GM15510 (cell line): ENCODE measurements around the gene MYB.

Experiments used
- POLR2A ChIP-seq: IDR thresholded peaks from 3 replicates; pipeline ENCODE4 v1.6.1; 2011; ENCODE audit warnings: borderline replicate concordance; ENCODE audit not compliant: insufficient read length; ENCODE audit errors: extremely low read depth

The MYB gene

GRCh38 chr6:135161411-135162395, 19.4 kb upstream of the MYB start:
- no peak for TF ChIP-seq POLR2A

- no peak for TF ChIP-seq POLR2A
These were observed 18.2 kb upstream of the MYB start for GRCh38 chr6:135162678-135163439.

GRCh38 chr6:135163440-135163738, 17.7 kb upstream of the MYB start:
- TF ChIP-seq POLR2A: no peak

DNA sequence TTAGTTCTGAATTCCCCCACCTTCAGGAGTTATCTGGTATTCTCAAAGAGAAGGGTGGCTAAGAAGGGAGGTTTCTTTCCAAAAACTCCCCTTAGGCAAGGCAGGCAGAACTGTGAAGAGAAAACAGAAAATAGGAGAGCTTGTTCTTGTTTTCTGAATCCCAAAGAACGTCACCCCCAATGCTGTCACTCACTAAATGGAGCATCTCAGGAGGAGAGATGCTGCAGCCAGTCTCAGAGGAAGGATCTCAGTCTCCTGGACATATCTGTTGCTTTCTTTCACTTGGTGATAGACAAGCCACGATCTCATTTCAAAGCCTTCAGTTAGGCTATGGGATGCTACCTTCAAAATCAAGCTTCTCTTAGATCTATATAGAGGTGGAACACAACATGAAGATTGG, 16.1 kb upstream of the MYB start:
- TF ChIP-seq POLR2A: no peak

DNA sequence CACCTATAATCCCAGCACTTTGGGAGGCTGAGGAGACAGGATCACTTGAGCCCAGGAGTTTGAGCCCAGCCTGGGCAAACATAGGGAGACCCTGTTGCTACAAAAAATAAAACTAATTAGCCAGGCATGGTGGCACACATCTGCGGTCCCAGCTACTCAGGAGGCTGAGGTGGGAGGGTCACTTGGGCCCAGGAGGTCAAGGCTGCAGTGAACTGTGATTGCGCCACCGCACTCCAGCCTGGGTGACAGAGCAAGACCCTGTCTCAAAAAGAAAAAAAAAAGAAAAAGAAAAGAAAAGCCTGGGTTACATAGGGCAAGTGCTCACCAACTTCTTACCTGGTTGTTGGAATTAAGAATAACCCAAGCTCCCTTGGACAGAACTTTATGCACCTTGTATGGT, 14.6 kb upstream of the MYB start:
- TF ChIP-seq POLR2A: no peak

DNA sequence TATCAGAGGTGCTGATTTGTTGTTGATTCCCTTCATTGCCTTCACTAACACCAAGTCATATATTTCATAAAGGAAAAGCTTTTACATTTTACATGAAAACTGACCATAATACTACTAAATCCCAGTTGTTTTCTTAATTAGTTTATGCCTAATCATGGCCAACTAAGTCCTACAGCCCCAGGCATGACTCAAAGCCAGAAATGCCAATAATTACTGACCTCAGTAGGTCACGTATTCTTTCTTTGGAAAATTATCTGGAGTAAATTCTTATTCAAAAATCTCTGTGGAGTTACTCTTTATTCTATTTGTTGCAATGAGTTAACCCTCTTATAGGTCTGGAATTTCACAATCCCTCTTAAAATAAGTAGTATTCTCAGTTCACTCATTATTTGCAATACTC, 13.5 kb upstream of the MYB start:
- TF ChIP-seq POLR2A: no peak

DNA sequence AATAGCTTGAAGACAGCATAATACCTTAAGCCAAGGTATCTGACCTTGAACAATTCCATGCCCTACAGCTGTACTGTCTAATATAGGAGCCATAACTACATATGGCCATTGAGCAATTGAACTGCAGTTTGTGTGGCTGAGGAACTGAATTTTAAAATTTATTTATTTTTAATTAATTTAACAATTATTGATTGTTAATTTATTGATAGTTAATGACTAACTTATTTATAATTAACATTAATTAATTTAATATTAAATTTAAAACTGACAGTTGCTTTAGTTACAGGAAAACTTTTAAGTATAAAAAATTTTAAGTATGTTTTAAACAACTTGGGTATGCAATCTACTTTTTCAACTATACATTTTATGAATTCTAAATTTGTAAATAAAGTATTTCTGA, 12.3 kb upstream of the MYB start:
- no peak for TF ChIP-seq POLR2A

- no peak for TF ChIP-seq POLR2A
These were observed 10.9 kb upstream of the MYB start for GRCh38 chr6:135170238-135170637.

- no peak for TF ChIP-seq POLR2A
These were observed 10.3 kb upstream of the MYB start for GRCh38 chr6:135170849-135171248.

DNA sequence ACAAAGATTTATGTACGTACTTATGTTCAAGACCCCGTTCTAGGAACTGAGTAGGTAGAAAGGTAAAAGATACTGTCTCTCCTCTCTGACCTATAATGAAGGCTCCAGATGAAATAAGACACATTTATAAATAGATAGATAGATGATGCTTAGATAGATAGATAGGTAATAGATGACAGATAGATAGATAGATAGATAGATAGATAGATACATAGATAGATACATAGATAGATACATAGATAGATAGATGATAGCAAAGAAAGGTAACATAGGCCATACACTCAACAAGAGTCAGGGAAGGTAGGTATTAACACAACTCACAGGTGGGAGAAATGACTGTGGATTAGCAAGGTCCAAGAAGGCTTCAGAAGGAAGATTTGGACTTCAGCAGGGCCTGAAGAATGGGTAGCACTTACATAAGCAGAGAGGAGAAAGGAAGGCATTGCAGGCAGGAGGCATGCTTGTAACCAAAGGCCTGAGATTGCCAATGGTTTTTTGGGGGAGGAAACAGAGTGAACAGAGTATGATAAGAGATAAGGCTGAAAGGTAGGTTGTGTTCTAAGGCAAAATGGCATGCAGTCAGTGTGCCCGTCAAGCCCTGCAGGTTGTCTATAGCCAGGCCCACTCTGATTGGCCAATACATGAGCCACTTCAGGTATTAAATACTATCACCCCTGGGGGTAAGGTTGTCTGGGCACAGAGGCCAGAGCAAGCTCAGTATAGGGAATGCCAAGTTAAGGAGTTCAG, 7.7 kb upstream of the MYB start:
- no peak for TF ChIP-seq POLR2A

- no peak for TF ChIP-seq POLR2A
These were observed 7.1 kb upstream of the MYB start for GRCh38 chr6:135173989-135174484.

GRCh38 chr6:135176058-135176457, 5.0 kb upstream of the MYB start:
- no peak for TF ChIP-seq POLR2A

GRCh38 chr6:135176464-135176863, 4.6 kb upstream of the MYB start:
- no peak for TF ChIP-seq POLR2A

DNA sequence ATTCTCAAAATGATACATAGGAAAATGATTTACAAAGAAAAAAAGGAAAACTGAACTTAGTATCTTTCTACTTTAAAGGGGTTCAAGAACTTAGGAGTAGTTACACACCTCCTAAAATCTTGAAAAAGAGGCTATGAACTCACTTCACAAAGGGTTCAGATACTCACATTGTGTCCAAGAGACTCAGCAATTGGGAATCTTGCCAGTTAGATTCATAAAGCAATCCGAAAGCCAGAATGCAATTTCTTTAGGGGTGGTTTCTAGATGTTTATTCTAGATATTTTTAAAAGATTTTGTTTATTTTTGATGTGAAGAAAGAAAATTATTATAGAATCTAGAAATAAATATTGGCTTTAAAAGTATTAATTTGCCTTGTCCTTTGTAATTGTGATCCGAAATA, 1.7 kb upstream of the MYB start:
- TF ChIP-seq POLR2A: no peak
